HG03521 (cell line): ENCODE data around the gene AGRN.

Experiments
- ATAC-seq: cut with Tn5 transposase; IDR thresholded peaks from one replicate; pipeline ENCODE4 v1.9.1; 2021; ENCODE audit warnings: mild to moderate bottlenecking, moderate library complexity; ENCODE audit not compliant: unreplicated experiment

The AGRN gene

GRCh38 chr1:1033731-1034438 lies 14.0 kb downstream of the AGRN start:
- ATAC-seq, result no peak

GRCh38 chr1:1034439-1034781 lies 14.5 kb downstream of the AGRN start:
- no peak for ATAC-seq

- no peak for ATAC-seq
These were observed 15.5 kb downstream of the AGRN start for GRCh38 chr1:1035291-1035943.

DNA sequence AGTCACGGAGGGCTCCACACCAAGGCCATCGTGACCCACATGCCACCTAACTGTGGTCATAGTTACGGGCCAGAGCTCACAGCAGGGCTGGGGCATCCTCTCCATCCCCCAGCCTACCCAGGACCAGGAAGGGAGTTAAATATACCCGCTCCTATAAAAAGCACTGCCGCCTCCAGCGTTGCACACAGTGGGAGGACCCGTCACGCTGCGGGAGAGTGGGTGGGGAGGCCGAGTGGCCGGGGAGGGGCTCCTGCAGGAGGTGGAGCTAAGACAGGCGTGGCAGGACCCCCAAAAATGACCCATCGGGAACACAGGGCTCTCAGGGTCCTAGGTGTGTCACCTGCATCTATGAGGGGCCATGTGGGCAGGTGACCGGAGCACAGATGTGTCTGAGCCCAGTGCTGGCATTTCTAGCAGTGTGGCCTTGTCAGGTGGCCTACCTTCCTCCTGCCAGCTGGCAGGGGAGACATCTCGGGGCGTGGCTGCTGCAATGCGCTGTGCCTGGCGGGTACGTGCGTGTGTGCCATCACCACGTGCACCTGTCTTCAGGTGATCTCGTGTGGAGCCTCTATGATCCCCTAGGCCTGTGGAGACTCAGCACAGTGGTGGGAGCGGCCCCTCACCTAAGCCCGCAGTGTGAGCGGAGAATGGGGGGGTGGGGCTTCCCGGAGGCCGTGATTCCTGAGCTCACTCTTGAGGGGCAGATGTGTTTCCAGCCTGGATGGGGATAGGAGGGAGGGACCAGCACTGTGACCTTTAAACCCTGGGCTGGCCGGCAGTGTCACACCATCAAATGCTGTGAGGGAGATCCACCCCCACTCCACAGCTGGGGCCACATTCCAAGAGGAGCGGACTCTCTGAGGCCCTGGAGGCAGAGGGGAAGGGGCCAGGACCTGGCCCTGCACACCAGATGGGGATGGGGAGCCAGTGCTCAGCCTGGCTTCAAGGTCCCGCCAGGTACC lies 17.7 kb downstream of the AGRN start:
- ATAC-seq, result no peak

DNA sequence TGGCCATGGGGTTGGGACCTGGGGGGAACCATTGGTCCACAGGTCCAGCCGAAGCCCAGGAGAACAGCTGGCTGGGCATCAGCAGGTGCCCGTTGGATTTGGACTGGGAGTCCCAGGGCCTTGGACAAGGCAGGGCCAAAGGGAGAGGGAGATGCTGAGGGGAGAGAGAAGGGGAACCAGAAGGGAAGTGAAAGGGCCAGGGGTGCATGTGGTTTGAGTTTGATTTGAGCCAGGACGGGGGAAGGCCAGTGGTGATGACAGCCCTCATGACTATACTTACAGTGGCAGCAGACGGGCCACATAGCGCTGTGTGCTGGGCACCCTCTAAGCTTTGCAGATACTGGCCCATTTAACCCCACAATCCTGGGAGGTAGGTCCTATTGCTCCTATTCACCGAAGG lies 18.8 kb downstream of the AGRN start:
- peak; percentile 39 for ATAC-seq

DNA sequence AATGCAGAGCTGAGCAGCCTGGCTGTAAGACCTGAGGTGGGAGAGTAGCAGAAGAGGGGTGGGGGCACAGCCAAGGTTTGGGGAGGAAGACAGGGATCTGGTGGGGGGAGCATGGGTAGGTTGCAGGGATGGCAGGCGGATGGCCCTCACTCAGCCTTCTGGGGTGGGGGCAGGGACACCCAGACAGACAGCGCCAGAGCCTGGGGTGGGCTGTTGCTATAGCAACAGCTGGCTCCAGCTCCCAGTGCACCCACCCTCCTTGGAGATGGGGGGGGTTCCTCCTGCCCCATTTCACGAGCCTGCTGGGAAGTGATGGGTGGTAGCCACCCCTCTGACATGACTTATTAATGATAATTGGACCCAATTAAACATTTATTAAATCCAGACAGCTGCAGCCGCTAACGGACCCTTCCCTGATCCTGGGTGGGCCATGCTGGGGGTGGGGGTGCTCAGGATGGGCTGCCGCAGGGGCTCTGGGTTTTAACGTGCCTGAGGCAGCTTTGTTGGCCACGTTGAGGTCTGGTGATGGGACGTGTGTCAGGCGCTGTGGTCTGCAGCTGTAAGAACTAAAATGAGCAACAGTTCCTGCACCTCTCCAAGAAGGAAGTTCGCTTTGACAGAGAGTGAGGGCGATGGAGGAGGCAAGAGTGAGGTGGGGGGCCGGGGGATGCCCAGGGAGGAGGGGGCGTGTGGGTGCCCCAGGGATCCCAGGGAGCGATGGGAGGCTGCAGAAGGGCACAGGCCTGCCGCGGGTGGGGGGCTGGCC lies 19.4 kb downstream of the AGRN start:
- ATAC-seq, result no peak

- no peak for ATAC-seq
These were observed 20.4 kb downstream of the AGRN start for GRCh38 chr1:1040004-1040991.

DNA sequence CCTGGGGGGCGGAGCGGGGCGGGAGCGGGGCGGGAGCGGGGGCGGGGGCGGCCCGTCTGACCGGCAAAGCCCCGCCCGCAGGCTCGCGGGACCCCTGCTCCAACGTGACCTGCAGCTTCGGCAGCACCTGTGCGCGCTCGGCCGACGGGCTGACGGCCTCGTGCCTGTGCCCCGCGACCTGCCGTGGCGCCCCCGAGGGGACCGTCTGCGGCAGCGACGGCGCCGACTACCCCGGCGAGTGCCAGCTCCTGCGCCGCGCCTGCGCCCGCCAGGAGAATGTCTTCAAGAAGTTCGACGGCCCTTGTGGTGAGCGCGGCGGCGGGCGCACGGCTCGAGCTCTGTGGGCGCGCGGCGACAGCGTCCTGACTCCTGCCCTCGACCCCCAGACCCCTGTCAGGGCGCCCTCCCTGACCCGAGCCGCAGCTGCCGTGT lies 21.2 kb downstream of the AGRN start:
- ATAC-seq, result no peak

DNA sequence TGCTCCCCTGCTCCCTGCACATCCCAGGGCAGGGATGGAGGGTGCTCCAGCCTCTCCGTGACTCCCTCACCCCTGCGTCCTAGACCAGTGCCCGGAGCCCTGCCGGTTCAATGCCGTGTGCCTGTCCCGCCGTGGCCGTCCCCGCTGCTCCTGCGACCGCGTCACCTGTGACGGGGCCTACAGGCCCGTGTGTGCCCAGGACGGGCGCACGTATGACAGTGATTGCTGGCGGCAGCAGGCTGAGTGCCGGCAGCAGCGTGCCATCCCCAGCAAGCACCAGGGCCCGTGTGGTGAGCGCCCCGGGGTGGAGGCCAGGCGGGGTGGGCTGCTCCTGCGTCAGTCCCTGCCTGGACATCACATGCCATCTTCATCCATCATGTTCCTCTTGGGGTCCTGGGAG lies 22.0 kb downstream of the AGRN start:
- ATAC-seq, result no peak

DNA sequence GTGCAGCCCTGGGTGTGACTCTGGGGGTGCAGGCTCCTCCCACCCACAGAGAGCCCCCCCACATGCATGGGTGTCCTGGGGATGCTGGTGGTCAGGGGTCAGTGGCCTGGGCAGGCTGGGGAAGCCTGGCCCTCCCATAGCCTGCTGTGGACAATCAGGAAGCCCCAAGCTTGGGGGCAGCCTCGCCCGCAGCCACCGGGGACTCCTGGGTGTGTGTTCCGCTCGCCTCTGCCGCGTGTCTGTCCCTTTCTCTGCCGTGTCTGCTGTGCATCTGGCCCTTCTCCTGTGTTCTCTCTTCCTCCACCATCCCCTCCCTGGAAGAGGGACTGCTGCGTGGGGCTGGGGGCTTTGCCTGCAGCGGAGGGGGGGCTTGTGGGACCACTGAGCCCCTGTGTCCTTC lies 22.9 kb downstream of the AGRN start:
- ATAC-seq, result no peak

DNA sequence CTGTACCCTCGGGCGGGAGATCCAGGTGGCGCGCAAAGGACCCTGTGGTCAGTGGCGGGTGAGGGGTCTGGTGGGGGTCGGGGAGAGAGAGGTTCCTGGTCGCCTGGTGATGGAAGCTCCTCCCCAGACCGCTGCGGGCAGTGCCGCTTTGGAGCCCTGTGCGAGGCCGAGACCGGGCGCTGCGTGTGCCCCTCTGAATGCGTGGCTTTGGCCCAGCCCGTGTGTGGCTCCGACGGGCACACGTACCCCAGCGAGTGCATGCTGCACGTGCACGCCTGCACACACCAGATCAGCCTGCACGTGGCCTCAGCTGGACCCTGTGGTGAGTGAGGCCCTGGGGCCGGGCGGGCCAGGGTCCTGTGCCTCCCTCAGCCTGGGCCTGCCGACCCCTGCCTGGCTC lies 23.5 kb downstream of the AGRN start:
- no peak for ATAC-seq

GRCh38 chr1:1043921-1044320 lies 24.0 kb downstream of the AGRN start:
- no peak for ATAC-seq

- ATAC-seq, result no peak
These were observed 24.6 kb downstream of the AGRN start for GRCh38 chr1:1044455-1045078.

DNA sequence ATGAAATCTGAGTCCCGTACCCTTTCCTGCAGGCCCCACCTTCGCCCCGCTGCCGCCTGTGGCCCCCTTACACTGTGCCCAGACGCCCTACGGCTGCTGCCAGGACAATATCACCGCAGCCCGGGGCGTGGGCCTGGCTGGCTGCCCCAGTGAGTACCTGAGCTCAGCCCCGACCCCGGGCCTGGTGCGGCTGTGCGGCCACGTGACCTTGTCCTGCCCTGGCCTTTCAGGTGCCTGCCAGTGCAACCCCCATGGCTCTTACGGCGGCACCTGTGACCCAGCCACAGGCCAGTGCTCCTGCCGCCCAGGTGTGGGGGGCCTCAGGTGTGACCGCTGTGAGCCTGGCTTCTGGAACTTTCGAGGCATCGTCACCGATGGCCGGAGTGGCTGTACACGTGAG lies 25.2 kb downstream of the AGRN start:
- no peak for ATAC-seq

GRCh38 chr1:1046243-1046642 lies 26.3 kb downstream of the AGRN start:
- ATAC-seq, result no peak

GRCh38 chr1:1046767-1047166 lies 26.8 kb downstream of the AGRN start:
- no peak for ATAC-seq

DNA sequence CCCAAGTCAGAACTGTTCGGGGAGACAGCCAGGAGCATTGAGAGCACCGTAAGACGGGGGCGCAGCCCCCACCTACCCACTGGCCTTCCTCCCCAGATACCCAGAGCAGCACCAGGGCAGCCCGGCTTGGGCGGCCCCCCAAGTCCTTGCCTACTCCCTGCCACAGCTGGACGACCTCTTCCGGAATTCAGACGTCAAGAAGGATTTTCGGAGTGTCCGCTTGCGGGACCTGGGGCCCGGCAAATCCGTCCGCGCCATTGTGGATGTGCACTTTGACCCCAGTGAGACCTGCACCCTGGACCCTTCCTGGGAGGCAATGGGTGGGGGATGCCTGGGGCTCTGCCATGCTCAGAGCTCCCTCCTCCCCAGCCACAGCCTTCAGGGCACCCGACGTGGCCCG lies 27.5 kb downstream of the AGRN start:
- ATAC-seq, result no peak

DNA sequence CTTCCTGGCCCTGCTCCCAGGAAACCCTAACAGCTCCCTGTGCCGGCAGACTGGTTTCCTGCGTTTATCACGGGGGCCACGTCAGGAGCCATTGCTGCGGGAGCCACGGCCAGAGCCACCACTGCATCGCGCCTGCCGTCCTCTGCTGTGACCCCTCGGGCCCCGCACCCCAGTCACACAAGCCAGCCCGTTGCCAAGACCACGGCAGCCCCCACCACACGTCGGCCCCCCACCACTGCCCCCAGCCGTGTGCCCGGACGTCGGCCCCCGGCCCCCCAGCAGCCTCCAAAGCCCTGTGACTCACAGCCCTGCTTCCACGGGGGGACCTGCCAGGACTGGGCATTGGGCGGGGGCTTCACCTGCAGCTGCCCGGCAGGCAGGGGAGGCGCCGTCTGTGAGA lies 28.0 kb downstream of the AGRN start:
- ATAC-seq, result no peak

- ATAC-seq, result no peak
These were observed 28.8 kb downstream of the AGRN start for GRCh38 chr1:1048765-1049164.
